ENCODE results near the gene ZRANB3.

Gene ZRANB3

GRCh38 chr2:135097532-135098231 is 433.3 kb downstream of the ZRANB3 start:
- no peak for TF ChIP-seq REST (IDR thresholded peaks at IDR 0.05; ENCODE audit: insufficient read depth in 1 of 2, low read depth in 2 of 2, low read length in 2 of 2)

GRCh38 chr2:135096665-135097446 is 434.2 kb downstream of the ZRANB3 start:
- TF ChIP-seq TAF1 (IDR thresholded peaks at IDR 0.05; ENCODE audit: borderline replicate concordance, insufficient read depth, low read length) (no peak), FOXP2 (optimal IDR thresholded peaks at IDR 0.05; ENCODE audit: borderline replicate concordance, extremely low read depth, extremely low read length, insufficient read depth) (no peak), SIN3A (IDR thresholded peaks at IDR 0.05; ENCODE audit: borderline replicate concordance, insufficient read depth, low read length) (no peak), POLR2AphosphoS5 (IDR thresholded peaks at IDR 0.05; ENCODE audit: low read depth, low read length) (no peak), REST (IDR thresholded peaks at IDR 0.05; ENCODE audit: insufficient read depth in 1 of 2, low read depth in 2 of 2, low read length in 2 of 2) (no peak)

GRCh38 chr2:135095591-135095990 is 435.4 kb downstream of the ZRANB3 start:
- TF ChIP-seq POLR2AphosphoS5 (IDR thresholded peaks at IDR 0.05; ENCODE audit: low read depth, low read length) (no peak), TAF1 (IDR thresholded peaks at IDR 0.05; ENCODE audit: borderline replicate concordance, insufficient read depth, low read length) (no peak), SIN3A (IDR thresholded peaks at IDR 0.05; ENCODE audit: borderline replicate concordance, insufficient read depth, low read length) (no peak), FOXP2 (optimal IDR thresholded peaks at IDR 0.05; ENCODE audit: borderline replicate concordance, extremely low read depth, extremely low read length, insufficient read depth) (no peak)

- TF ChIP-seq FOXP2 (optimal IDR thresholded peaks at IDR 0.05; ENCODE audit: borderline replicate concordance, extremely low read depth, extremely low read length, insufficient read depth) (no peak), SIN3A (IDR thresholded peaks at IDR 0.05; ENCODE audit: borderline replicate concordance, insufficient read depth, low read length) (no peak), POLR2AphosphoS5 (IDR thresholded peaks at IDR 0.05; ENCODE audit: low read depth, low read length) (no peak), TAF1 (IDR thresholded peaks at IDR 0.05; ENCODE audit: borderline replicate concordance, insufficient read depth, low read length) (no peak), REST (IDR thresholded peaks at IDR 0.05; ENCODE audit: insufficient read depth in 1 of 2, low read depth in 2 of 2, low read length in 2 of 2) (no peak)
Measured at GRCh38 chr2:135094508-135094907, 436.5 kb downstream of the ZRANB3 start.

- TF ChIP-seq TAF1 (IDR thresholded peaks at IDR 0.05; ENCODE audit: borderline replicate concordance, insufficient read depth, low read length), result no peak
Measured at GRCh38 chr2:135093670-135094330, 437.2 kb downstream of the ZRANB3 start.

- TF ChIP-seq POLR2AphosphoS5 (IDR thresholded peaks at IDR 0.05; ENCODE audit: low read depth, low read length) (no peak), FOXP2 (optimal IDR thresholded peaks at IDR 0.05; ENCODE audit: borderline replicate concordance, extremely low read depth, extremely low read length, insufficient read depth) (no peak), SIN3A (IDR thresholded peaks at IDR 0.05; ENCODE audit: borderline replicate concordance, insufficient read depth, low read length) (no peak), REST (IDR thresholded peaks at IDR 0.05; ENCODE audit: insufficient read depth in 1 of 2, low read depth in 2 of 2, low read length in 2 of 2) (no peak), TAF1 (IDR thresholded peaks at IDR 0.05; ENCODE audit: borderline replicate concordance, insufficient read depth, low read length) (no peak)
Measured at GRCh38 chr2:135093193-135093592, 437.8 kb downstream of the ZRANB3 start.

Data from PFSK-1 (cell line).